Loucy (cell line): ENCODE measurements around the gene LEUTX.

Source experiments
- CTCF ChIP-seq: fragments of 200-600 bp; sonication (generic); conservative IDR thresholded peaks from 2 replicates; pipeline ENCODE4 v1.5.1; 2014; ENCODE audit warnings: mild to moderate bottlenecking, antibody characterized with exemption, low read length
- EZH2phosphoT487 ChIP-seq: fragments of 200-600 bp; IDR thresholded peaks from 2 replicates; pipeline ENCODE4 v1.6.1; 2018; ENCODE audit warnings: antibody characterized with exemption, mild to moderate bottlenecking, moderate library complexity, borderline replicate concordance

DNA sequence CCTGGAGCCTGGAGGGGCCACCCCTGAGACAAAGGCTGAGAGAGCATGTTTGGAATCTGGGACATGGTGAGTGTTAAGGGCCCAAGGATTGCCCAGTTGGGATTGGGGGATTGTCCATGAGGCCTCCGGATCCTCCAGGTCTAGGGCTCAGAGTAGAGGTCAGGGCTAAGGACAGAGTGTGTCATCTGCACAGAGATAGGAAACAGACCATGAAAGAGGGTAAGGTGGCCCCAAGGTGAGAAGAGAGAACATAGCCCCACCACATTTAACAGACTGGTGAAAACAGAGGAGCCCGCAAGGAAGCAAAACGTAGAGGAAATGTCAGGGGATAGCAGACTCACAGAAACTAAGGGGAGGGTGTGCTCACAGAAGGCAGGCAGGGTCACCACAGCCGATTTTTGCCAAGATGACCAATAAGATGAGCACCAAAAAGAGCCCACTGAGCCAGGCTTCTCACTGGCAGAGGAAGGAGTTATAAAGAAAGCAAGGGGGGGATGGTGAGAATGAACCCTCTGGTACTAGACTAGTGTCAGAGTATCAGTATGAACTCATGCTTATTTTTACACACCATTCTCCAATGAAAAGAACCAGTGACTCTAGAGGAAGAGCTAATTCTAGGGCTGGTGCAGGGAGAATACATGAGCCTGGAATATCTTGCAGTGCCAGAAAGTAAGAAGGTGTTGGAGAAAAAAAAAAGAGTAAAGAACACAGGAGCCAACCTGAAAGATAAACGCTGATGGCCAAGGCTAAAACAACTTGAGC lies 37.8 kb downstream of the LEUTX start:
- TF ChIP-seq CTCF (no peak), EZH2phosphoT487 (no peak)
